Adrenal gland (tissue), 12 donors: Measurements from ENCODE around the gene ZNF277. TPM values are rescaled to one million over a fixed set of nuclear protein-coding genes. Genes with fewer than 3 reads are reported as not detected.

ENCODE experiments used
- DNase-seq, 7 donors: peaks; one replicate each; pipeline ENCODE4 v3.0.0-alpha.2; 2019 to 2020
- H3K27ac ChIP-seq, 5 donors: fragments of 200-600 bp; sonication (generic) in 4 of 5; 1 replicate in 3 of 5; 2 replicates in 2 of 5; pipeline versions ENCODE4 v1.5.1 to v1.8.0; 2016 to 2020; ENCODE audit warnings: mild to moderate bottlenecking in 1 of 5
- H3K27me3 ChIP-seq: fragments of 200-600 bp; 2 replicates; pipeline ENCODE4 v1.8.0; 2021
- H3K36me3 ChIP-seq, 2 donors: fragments of 200-600 bp; replicated peaks in 1 of 2; 1 replicate in 1 of 2; 2 replicates in 1 of 2; pipeline versions ENCODE4 v1.5.1 to v1.8.0; 2018 to 2022
- H3K4me1 ChIP-seq, 2 donors: fragments of 200-600 bp; replicated peaks in 1 of 2; 1 replicate in 1 of 2; 2 replicates in 1 of 2; pipeline versions ENCODE4 v1.5.1 to v1.8.0; 2018 to 2021
- H3K4me3 ChIP-seq, 4 donors: fragments of 200-600 bp; sonication (generic) in 3 of 4; one replicate each; pipeline ENCODE4 v1.5.1; 2016 to 2018
- H3K9me3 ChIP-seq, 3 donors: fragments of 200-600 bp; sonication (generic) in 1 of 3; replicated peaks in 1 of 3; 1 replicate in 2 of 3; 2 replicates in 1 of 3; pipeline versions ENCODE4 v1.5.1 to v1.8.0; 2016 to 2021
- CTCF ChIP-seq, 6 experiments: fragments of 450-650 bp in 4 of 6; fragments of 200-600 bp in 2 of 6; sonication (generic) in 1 of 6; IDR thresholded peaks; 1 replicate in 5 of 6; 2 replicates in 1 of 6; pipeline versions ENCODE4 v1.5.1 to v1.8.0; 2016 to 2021; ENCODE audit warnings: antibody characterized with exemption in 6 of 6, mild to moderate bottlenecking in 2 of 6, moderate library complexity in 1 of 6
- POLR2A ChIP-seq, 2 donors: fragments of 450-650 bp; IDR thresholded peaks; one replicate each; pipeline ENCODE4 v1.6.1; 2017; ENCODE audit warnings: antibody characterized with exemption in 2 of 2, mild to moderate bottlenecking in 2 of 2, moderate library complexity in 1 of 2
- WGBS, 4 donors: extraction: QIAGEN DNeasy Blood & Tissue Kit in 2 of 4; methylation state at CpG; one replicate each; pipeline versions ENCODE4 v1.1.5 to v1.1.7; 2013 to 2017; 5-methylcytosine and 5-hydroxymethylcytosine counted together
- intact Hi-C, 2 donors: fragments of 100-400 bp; cut with DNase I; formaldehyde crosslinking; loops; one replicate each; pipeline versions ENCODE4 v1.14.1 to v1.15.0; 2022 to 2023
- polyA plus RNA-seq, 3 donors: library from polyadenylated mRNA; stranded (reverse); fragments of 200-250 nt in 2 of 3; fragments of 350-450 nt in 1 of 3; fragmentation: Illumina TruSeq in 1 of 3; extraction: RNeasy Lipid Tissue Mini Kit (QIAGEN cat#74804) in 1 of 3; gene quantifications; one replicate each; pipeline ENCODE4 v1.2.3, GENCODE V29; 2013 to 2014
- total RNA-seq, 9 donors: library from RNA; depleted of rRNA in 4 of 9; stranded (reverse); fragments of >200 nt in 4 of 9; fragments of 120-200 nt in 1 of 9; fragmentation: NEBNext Ultra II Directional in 1 of 9; extraction: Animal tissue kit (Norgen Biotek cat#: 25700) in 1 of 9; gene quantifications; one replicate each; pipeline versions ENCODE4 v1.1.0 to v1.2.4, GENCODE V29; 2013 to 2023
- donor health status: healthy with polysubstance abuse.
- donor health status: Bipolar disorder and iron deficiency.
- donor health status: DM: yes; HTN: yes; CAD: no.
- donor health status: DM: no; HTN: no; CAD: no.
- donor health status: DM: no; HTN: no; CAD: no.
- donor health status: DM: yes; HTN: yes; CAD: no.

ZNF277 gene
- total and polyA plus RNA-seq, 12 donors: 12.6 to 30.6 (median 19.7) TPM

GRCh38 chr7:112364388-112364787, 157.9 kb downstream of the ZNF277 start:
- Histone ChIP-seq H3K4me1 (no peaks in the 10 kb centered on the region), H3K36me3 (no peaks in the 10 kb centered on the region), H3K27me3 (no peaks in the 10 kb centered on the region), H3K9me3 (no peaks in the 10 kb centered on the region), H3K4me3 (no peak overlapping the region), H3K27ac (no peak overlapping the region)
- intact Hi-C loops: no loop called here
- 83 to 100% (median 96%) methylated on average over 1 of the region's 1 CpG for WGBS, 4 donors
- DNase-seq: no peak
- TF ChIP-seq CTCF (IDR thresholded peaks at IDR 0.05) (no peak), POLR2A (IDR thresholded peaks at IDR 0.05) (no peak)

GRCh38 chr7:112365551-112365950, 159.1 kb downstream of the ZNF277 start:
- H3K9me3 ChIP-seq: no peaks in the 10 kb centered on the region
- H3K27me3 ChIP-seq: no peaks in the 10 kb centered on the region
- H3K36me3 ChIP-seq: no peaks in the 10 kb centered on the region
- intact Hi-C loops: no loop called here
- 90 to 96% (median 92%) methylated on average over 3 of the region's 3 CpGs for WGBS, 4 donors
- DNase-seq: no peak
- no peak overlapping the region for H3K27ac ChIP-seq
- no peaks in the 10 kb centered on the region for H3K4me1 ChIP-seq
- H3K4me3 ChIP-seq: no peak overlapping the region
- no peak for TF ChIP-seq POLR2A (IDR thresholded peaks at IDR 0.05)
- no peak for TF ChIP-seq CTCF (IDR thresholded peaks at IDR 0.05)

- WGBS, 4 donors: 88 to 100% (median 94%) methylated on average over 1 of the region's 1 CpG
- TF ChIP-seq CTCF (IDR thresholded peaks at IDR 0.05): no peak
- no peak for TF ChIP-seq POLR2A (IDR thresholded peaks at IDR 0.05)
- no peaks in the 10 kb centered on the region for H3K4me1 ChIP-seq
Measured at GRCh38 chr7:112366886-112367285, 160.4 kb downstream of the ZNF277 start.

GRCh38 chr7:112370436-112370835, 163.9 kb downstream of the ZNF277 start:
- H3K4me3 ChIP-seq: no peak overlapping the region
- no peak for TF ChIP-seq POLR2A (IDR thresholded peaks at IDR 0.05)
- no peak for TF ChIP-seq CTCF (IDR thresholded peaks at IDR 0.05)
- no peaks in the 10 kb centered on the region for H3K9me3 ChIP-seq
- intact Hi-C loops: no loop called here
- no peaks in the 10 kb centered on the region for H3K4me1 ChIP-seq
- no peaks in the 10 kb centered on the region for H3K36me3 ChIP-seq
- DNase-seq: peak in 6 of 7 donors; percentile 24 to 55 (median 38)
- WGBS, 4 donors: 15 to 39% (median 31%) methylated on average over 2 of the region's 2 CpGs
- no peak overlapping the region for H3K27ac ChIP-seq
- H3K27me3 ChIP-seq: no peaks in the 10 kb centered on the region

More at GRCh38 chr7:112366886-112367285, 160.4 kb downstream of the ZNF277 start:
- intact Hi-C loops: no loop called here
- Histone ChIP-seq H3K36me3 (no peaks in the 10 kb centered on the region), H3K27ac (no peak overlapping the region), H3K9me3 (no peaks in the 10 kb centered on the region), H3K27me3 (no peaks in the 10 kb centered on the region), H3K4me3 (no peak overlapping the region)
- DNase-seq: no peak
